K562 (cell line): ENCODE results near the gene NR5A1. TPM values are rescaled to one million over a fixed set of nuclear protein-coding genes. Genes with fewer than 3 reads are reported as not detected.

Experiments
- ATAC-seq: fragments of 200-7000 bp; cut with Tn5 transposase; 3 replicates; pipeline ENCODE4 v1.9.1; 2020; ENCODE audit warnings: moderate library complexity
- BruUV-seq: library from RNA; stranded (reverse); fragments of 400-500 nt; replicated peaks from 2 replicates; lab custom pipeline; 2021; lab: Mats Ljungman, UMichigan
- CTCF ChIA-PET: fragments of 300-600 bp; formaldehyde crosslinking; extraction: SDS; loops from one replicate; lab custom pipeline; 2021; ENCODE audit warnings: low intra/inter-chr PET ratio; lab: Yijun Ruan, JAX
- POLR2A ChIA-PET: fragments of 300-600, 350-650 bp; sonication (Branson Sonifier 250); formaldehyde crosslinking; extraction: SDS; loops from one replicate; lab custom pipeline; 2021; ENCODE audit warnings: antibody characterized with exemption, inconsistent platforms; lab: Yijun Ruan, JAX
- DNase-seq, 4 experiments: peaks; one replicate each; pipeline versions ENCODE4 v3.0.0 to v3.0.0-alpha.2; 2011 to 2018; ENCODE audit warnings: low spot score in 3 of 4, mixed read lengths in 3 of 4; ENCODE audit errors: extremely low read depth in 1 of 4
- FAIRE-seq: peaks from 2 replicates; lab custom pipeline; 2011; peaks lifted over from hg19 to GRCh38; lab: Jason Lieb, UNC
- H2AFZ ChIP-seq: 2 replicates; pipeline ENCODE4 v1.6.0; 2011; ENCODE audit warnings: low read depth, low read length, control low read depth, inconsistent platforms
- H3K27ac ChIP-seq: fragments of 200-600 bp; 3 replicates; pipeline ENCODE4 v1.8.0; 2011; ENCODE audit warnings: low read depth, mild to moderate bottlenecking, control low read depth, inconsistent platforms, low read length, moderate library complexity, mixed read lengths; ENCODE audit errors: extremely low read depth
- H3K27me3 ChIP-seq, 2 experiments: fragments of 300-600 bp in 1 of 2; 2 replicates in 1 of 2; 3 replicates in 1 of 2; pipeline versions ENCODE4 v1.6.0 to v1.8.0; 2011; ENCODE audit warnings: inconsistent platforms in 2 of 2, low read length in 2 of 2, mild to moderate bottlenecking in 1 of 2, mixed read lengths in 1 of 2, moderate library complexity in 1 of 2; ENCODE audit not compliant: control insufficient read depth in 2 of 2, insufficient read depth in 2 of 2
- H3K36me3 ChIP-seq: fragments of 300-600 bp; 3 replicates; pipeline ENCODE4 v1.8.0; 2011; ENCODE audit warnings: mild to moderate bottlenecking, low read length, inconsistent platforms; ENCODE audit not compliant: control insufficient read depth, insufficient read depth
- H3K4me1 ChIP-seq, 2 experiments: fragments of 200-600 bp in 1 of 2; replicated peaks in 1 of 2; 2 replicates in 1 of 2; 3 replicates in 1 of 2; pipeline versions ENCODE4 v1.5.1 to v1.8.0; 2011; ENCODE audit warnings: inconsistent platforms in 2 of 2, low read length in 2 of 2, mild to moderate bottlenecking in 1 of 2, mixed read lengths in 1 of 2, moderate library complexity in 1 of 2; ENCODE audit not compliant: control insufficient read depth in 2 of 2, insufficient read depth in 2 of 2
- H3K4me2 ChIP-seq: 2 replicates; pipeline ENCODE4 v1.6.1; 2011; ENCODE audit warnings: low read length, control low read depth, inconsistent platforms, mixed read lengths; ENCODE audit not compliant: insufficient read depth
- H3K4me3 ChIP-seq: fragments of 200-600 bp; sonication (generic), shearing (Covaris generic); 2 replicates; pipeline ENCODE4 v1.5.1; 2016; ENCODE audit warnings: control low read depth, inconsistent platforms
- H3K79me2 ChIP-seq: fragments of 200-600 bp; 3 replicates; pipeline ENCODE4 v1.8.0; 2011; ENCODE audit warnings: low read length, inconsistent platforms; ENCODE audit not compliant: control insufficient read depth, insufficient read depth
- H3K9ac ChIP-seq, 2 experiments: 2 replicates each; pipeline versions ENCODE4 v1.6.0 to v1.6.1; 2011; ENCODE audit warnings: low read depth in 2 of 2, low read length in 2 of 2, control low read depth in 1 of 2, inconsistent platforms in 1 of 2, mild to moderate bottlenecking in 1 of 2, mixed read lengths in 1 of 2; ENCODE audit not compliant: insufficient read depth in 1 of 2
- H3K9me1 ChIP-seq: one replicate; pipeline ENCODE4 v1.6.0; 2011; ENCODE audit warnings: inconsistent platforms, mild to moderate bottlenecking, low read length, moderate library complexity; ENCODE audit not compliant: control insufficient read depth, insufficient read depth
- H3K9me3 ChIP-seq: replicated peaks from 2 replicates; pipeline ENCODE4 v1.5.1; 2011; ENCODE audit warnings: low read depth, low read length, inconsistent platforms; ENCODE audit not compliant: control insufficient read depth, insufficient read depth
- H4K20me1 ChIP-seq: replicated peaks from 2 replicates; pipeline ENCODE4 v1.6.1; 2011; ENCODE audit warnings: low read length, inconsistent platforms, mixed read lengths; ENCODE audit not compliant: control insufficient read depth, insufficient read depth
- ELF2 ChIP-seq: fragments of 250-450 bp; sonication (Bioruptor Pico); IDR thresholded peaks from 2 replicates; pipeline ENCODE4 v1.5.0; 2021; ENCODE audit warnings: mild to moderate bottlenecking
- HDGF ChIP-seq: fragments of 450-650 bp; IDR thresholded peaks from 2 replicates; pipeline ENCODE4 v1.6.1; 2016
- KLF1 ChIP-seq: fragments of 450-650 bp; IDR thresholded peaks from 2 replicates; pipeline ENCODE4 v1.6.1; 2016; ENCODE audit warnings: missing genetic modification characterization, missing compliant biosample characterization
- ZNF395 ChIP-seq: fragments of 200-800 bp; sonication (Bioruptor generic); IDR thresholded peaks from 2 replicates; pipeline ENCODE4 v1.6.1; 2017; ENCODE audit warnings: missing genetic modification characterization, missing compliant biosample characterization
- ZNF512 ChIP-seq: IDR thresholded peaks from 2 replicates; pipeline ENCODE4 v1.6.1; 2016; ENCODE audit warnings: missing genetic modification characterization, missing compliant biosample characterization
- ZNF561 ChIP-seq: fragments of 450-650 bp; formaldehyde crosslinking; conservative IDR thresholded peaks from 2 replicates; pipeline ENCODE4 v1.4.0; 2020; ENCODE audit warnings: mild to moderate bottlenecking, moderate library complexity
- WGBS: fragments of 100-300 bp; shearing (Covaris generic); methylation state at CpG from one replicate; pipeline ENCODE4 v1.1.6; 2016; ENCODE audit warnings: low coverage, mixed read lengths; ENCODE audit not compliant: insufficient coverage; ENCODE audit errors: missing lambda C conversion rate; 5-methylcytosine and 5-hydroxymethylcytosine counted together
- in situ Hi-C: fragments of 300-500 bp; cut with MboI; formaldehyde crosslinking; loops from 4 replicates; pipeline ENCODE4 v1.15.0; 2018; ENCODE audit warnings: inconsistent platforms, mixed read lengths
- intact Hi-C: fragments of 100-400 bp; cut with micrococcal nuclease; formaldehyde crosslinking; loops from 2 replicates; pipeline ENCODE4 v1.14.2; 2022
- polyA plus RNA-seq, 8 experiments: library from polyadenylated mRNA; depleted of rRNA in 4 of 8; stranded (reverse) in 5 of 8; unstranded in 3 of 8; fragments of >200 nt; fragmentation: Nextera tagmentation in 2 of 8; fragmentation: Illumina TruSeq in 1 of 8; extraction: Ambion mirVana in 2 of 8; extraction: Trizol in 1 of 8; gene quantifications; 2 replicates each; pipeline versions ENCODE4 v1.2.1 to v1.2.3, GENCODE V29; 2011 to 2014; ENCODE audit warnings: inconsistent platforms in 1 of 8, missing spikeins in 1 of 8
- total RNA-seq, 7 experiments: library from RNA; depleted of rRNA in 6 of 7; stranded (reverse); fragments of >200 nt in 6 of 7; fragmentation: Illumina TruSeq in 2 of 7; extraction: Trizol in 2 of 7; gene quantifications; 2 replicates each; pipeline versions ENCODE4 v1.2.1 to v1.2.3, GENCODE V29; 2011 to 2021; ENCODE audit warnings: low replicate concordance in 1 of 7

NR5A1 gene
- total and polyA plus RNA-seq, 9 of the 15 experiments (the other 6 are each of a cell fraction or from before 2014, with no cell fraction given) = 0.11 to 0.32 (median 0.20) TPM; not detected in 6

GRCh38 chr9:124449381-124450151, 57.6 kb downstream of the NR5A1 start:
- peak; percentile 26 for FAIRE-seq
- TF ChIP-seq ZNF561 (CRISPR knock-in tag) = no peak
- no peak for TF ChIP-seq KLF1 (tag)
- no peak for TF ChIP-seq ZNF512 (tag)
- no peak for TF ChIP-seq ZNF395 (CRISPR knock-in tag)
- TF ChIP-seq HDGF = no peak
- TF ChIP-seq ELF2 (CRISPR knock-in tag) = no peak
- H2AFZ ChIP-seq = no peak overlapping the region
- in situ Hi-C loops = no loop called here
- peaks cover 23% of the 10 kb centered on the region for H4K20me1 ChIP-seq
- 30% methylated on average over 10 of the region's 13 CpGs for WGBS
- no peaks in the 10 kb centered on the region for H3K36me3 ChIP-seq
- BruUV-seq = no TSS peak
- H3K4me3 ChIP-seq = no peak overlapping the region
- POLR2A ChIA-PET = interaction anchor here (0.6 to 1.4 kb wide), 2 partner anchors 8 to 15 kb away, joined by 3 to 4 read pairs; no protein-coding TSS in a partner anchor
- H3K27me3 ChIP-seq = peaks cover 5 to 24% of the 10 kb centered on the region in 2 experiments; a peak in 3 of 5 replicates
- H3K79me2 ChIP-seq = no peaks in the 10 kb centered on the region
- no peak; the same call in 2 of the 3 replicates for ATAC-seq
- DNase-seq = no peak
- no peaks in the 10 kb centered on the region for H3K9me3 ChIP-seq
- H3K27ac ChIP-seq = no peak overlapping the region
- H3K4me1 ChIP-seq = peaks cover 8 to 34% of the 10 kb centered on the region in 2 experiments
- CTCF ChIA-PET = interaction anchor here (0.6 kb wide), 1 partner anchor 126 kb away, joined by 3 read pairs; no protein-coding TSS in a partner anchor
- no peak overlapping the region for H3K9ac ChIP-seq
- intact Hi-C loops = no loop called here
- no peak overlapping the region for H3K4me2 ChIP-seq
- H3K9me1 ChIP-seq = no peaks in the 10 kb centered on the region
